H9 (cell line): ENCODE data around the gene RORC. TPM values are rescaled to one million over a fixed set of nuclear protein-coding genes. Genes with fewer than 3 reads are reported as not detected.

Experiments used
- DNase-seq: peaks from one replicate; pipeline ENCODE4 v3.0.0-alpha.2; 2017
- H2AFZ ChIP-seq: one replicate; pipeline ENCODE4 v1.6.1; 2013; ENCODE audit warnings: mild to moderate bottlenecking, low read length, control low read depth, moderate library complexity
- H2AK5ac ChIP-seq: 2 replicates; pipeline ENCODE4 v1.6.1; 2013; ENCODE audit warnings: low read length, control low read depth, mixed read lengths; ENCODE audit not compliant: insufficient read length
- H2BK120ac ChIP-seq: one replicate; pipeline ENCODE4 v1.6.1; 2013; ENCODE audit warnings: low read depth, mild to moderate bottlenecking, low read length, control low read depth, inconsistent platforms; ENCODE audit not compliant: poor library complexity, severe bottlenecking
- H2BK12ac ChIP-seq: 2 replicates; pipeline ENCODE4 v1.6.1; 2013; ENCODE audit warnings: low read length, control low read depth, mixed read lengths, low read depth; ENCODE audit not compliant: insufficient read length
- H2BK15ac ChIP-seq: 2 replicates; pipeline ENCODE4 v1.6.1; 2013; ENCODE audit warnings: low read depth, low read length, control low read depth
- H2BK20ac ChIP-seq: one replicate; pipeline ENCODE4 v1.6.1; 2013; ENCODE audit warnings: low read depth, mild to moderate bottlenecking, low read length, control low read depth, inconsistent platforms; ENCODE audit not compliant: poor library complexity, severe bottlenecking
- H2BK5ac ChIP-seq: 2 replicates; pipeline ENCODE4 v1.6.1; 2013; ENCODE audit warnings: low read length, control low read depth, mixed read lengths; ENCODE audit not compliant: insufficient read length
- H3K14ac ChIP-seq: 2 replicates; pipeline ENCODE4 v1.6.1; 2013; ENCODE audit warnings: low read length, control low read depth; ENCODE audit not compliant: insufficient read depth
- H3K18ac ChIP-seq: 2 replicates; pipeline ENCODE4 v1.6.1; 2013; ENCODE audit warnings: low read depth, mild to moderate bottlenecking, mixed read lengths, low read length, control low read depth; ENCODE audit not compliant: insufficient read length
- H3K23ac ChIP-seq: 2 replicates; pipeline ENCODE4 v1.6.1; 2013; ENCODE audit warnings: low read length, control low read depth, mixed read lengths, low read depth; ENCODE audit not compliant: insufficient read length
- H3K23me2 ChIP-seq: 2 replicates; pipeline ENCODE4 v1.6.1; 2013; ENCODE audit warnings: low read depth, mild to moderate bottlenecking, mixed read lengths, low read length, control low read depth; ENCODE audit not compliant: insufficient read length, poor library complexity, severe bottlenecking
- H3K27ac ChIP-seq: 2 replicates; pipeline ENCODE4 v1.5.1; 2013; ENCODE audit warnings: low read length, control low read depth, mixed read lengths, low read depth; ENCODE audit not compliant: insufficient read length
- H3K27me3 ChIP-seq: 2 replicates; pipeline ENCODE4 v1.6.1; 2013; ENCODE audit warnings: low read length, control low read depth, inconsistent platforms; ENCODE audit not compliant: insufficient read depth
- H3K4ac ChIP-seq: 2 replicates; pipeline ENCODE4 v1.6.1; 2013; ENCODE audit warnings: low read depth, mild to moderate bottlenecking, control low read depth, inconsistent platforms, low read length, moderate library complexity
- H3K4me1 ChIP-seq: 2 replicates; pipeline ENCODE4 v1.6.1; 2013; ENCODE audit warnings: low read length, control low read depth, inconsistent platforms; ENCODE audit not compliant: insufficient read depth
- H3K4me2 ChIP-seq: 2 replicates; pipeline ENCODE4 v1.6.1; 2013; ENCODE audit warnings: low read length, control low read depth, mixed read lengths; ENCODE audit not compliant: insufficient read length, insufficient read depth
- H3K56ac ChIP-seq: 2 replicates; pipeline ENCODE4 v1.6.1; 2013; ENCODE audit warnings: low read depth, mild to moderate bottlenecking, mixed read lengths, low read length, control low read depth; ENCODE audit not compliant: insufficient read length
- H3K79me1 ChIP-seq: 2 replicates; pipeline ENCODE4 v1.6.1; 2013; ENCODE audit warnings: low read depth, mild to moderate bottlenecking, moderate library complexity, low read length, control low read depth, inconsistent platforms; ENCODE audit not compliant: insufficient read depth, poor library complexity, severe bottlenecking
- H3K79me2 ChIP-seq: 2 replicates; pipeline ENCODE4 v1.6.1; 2013; ENCODE audit warnings: low read length, control low read depth, inconsistent platforms; ENCODE audit not compliant: insufficient read depth
- H3K9ac ChIP-seq: 2 replicates; pipeline ENCODE4 v1.6.1; 2013; ENCODE audit warnings: low read length, control low read depth, mixed read lengths; ENCODE audit not compliant: insufficient read length; ENCODE audit errors: extremely low read depth
- H3K9me3 ChIP-seq: one replicate; pipeline ENCODE4 v1.6.1; 2013; ENCODE audit warnings: low read depth, low read length, inconsistent platforms; ENCODE audit not compliant: control insufficient read depth
- H3T11ph ChIP-seq: one replicate; pipeline ENCODE4 v1.6.1; 2013; ENCODE audit warnings: mild to moderate bottlenecking, low read length, control low read depth, inconsistent platforms
- H4K20me1 ChIP-seq: one replicate; pipeline ENCODE4 v1.6.1; 2013; ENCODE audit not compliant: control insufficient read depth, insufficient read length, insufficient read depth
- H4K5ac ChIP-seq: 2 replicates; pipeline ENCODE4 v1.6.1; 2013; ENCODE audit warnings: low read depth, mild to moderate bottlenecking, mixed read lengths, low read length, control low read depth; ENCODE audit not compliant: insufficient read length
- H4K8ac ChIP-seq: replicated peaks from 2 replicates; pipeline ENCODE4 v1.6.1; 2013; ENCODE audit warnings: low read length, control low read depth, mixed read lengths, low read depth; ENCODE audit not compliant: insufficient read length
- H4K91ac ChIP-seq: 2 replicates; pipeline ENCODE4 v1.6.1; 2013; ENCODE audit warnings: low read depth, mild to moderate bottlenecking, moderate library complexity, mixed read lengths, low read length, control low read depth; ENCODE audit not compliant: insufficient read length
- H3K27ac Mint-ChIP-seq, 3 experiments: 2 replicates in 2 of 3; 3 replicates in 1 of 3; pipeline ENCODE4 v1.8.0; 2020 to 2021; ENCODE audit warnings: mixed read lengths in 3 of 3, mild to moderate bottlenecking in 1 of 3, moderate library complexity in 1 of 3
- H3K27me3 Mint-ChIP-seq: 2 replicates; pipeline ENCODE4 v1.8.0; 2021; ENCODE audit warnings: low read depth, mild to moderate bottlenecking, moderate library complexity, mixed read lengths
- H3K36me3 Mint-ChIP-seq, 3 experiments: 2 replicates in 2 of 3; 3 replicates in 1 of 3; pipeline ENCODE4 v1.8.0; 2020 to 2021; ENCODE audit warnings: low read depth in 3 of 3, mixed read lengths in 3 of 3; ENCODE audit not compliant: insufficient read depth in 1 of 3
- H3K4me1 Mint-ChIP-seq, 2 experiments: 2 replicates each; pipeline ENCODE4 v1.8.0; 2020; ENCODE audit warnings: mixed read lengths in 2 of 2
- H3K4me3 Mint-ChIP-seq, 2 experiments: 2 replicates in 1 of 2; 3 replicates in 1 of 2; pipeline ENCODE4 v1.8.0; 2020 to 2021; ENCODE audit warnings: mild to moderate bottlenecking in 2 of 2, mixed read lengths in 2 of 2, moderate library complexity in 1 of 2
- H3K9me3 Mint-ChIP-seq, 2 experiments: 2 replicates in 1 of 2; 3 replicates in 1 of 2; pipeline ENCODE4 v1.8.0; 2020; ENCODE audit warnings: mild to moderate bottlenecking in 2 of 2, mixed read lengths in 2 of 2, moderate library complexity in 1 of 2
- WGBS: extraction: QIAGEN DNeasy Blood & Tissue Kit; methylation state at CpG from one replicate; pipeline ENCODE4 v1.1.7; 2013; ENCODE audit warnings: missing lambda C conversion rate, low lambda C conversion rate, mixed read lengths; ENCODE audit not compliant: insufficient read length; ENCODE audit errors: extremely low coverage; 5-methylcytosine and 5-hydroxymethylcytosine counted together
- total RNA-seq: library from RNA; stranded (reverse); gene quantifications from 2 replicates; pipeline ENCODE4 v1.2.1, GENCODE V29; 2021
- TF ChIP-seq, protein P1 (sequence below): fragments of 200-600 bp; sonication (generic); conservative IDR thresholded peaks from 3 replicates; pipeline ENCODE4 v1.8.0; 2021; ENCODE audit warnings: antibody characterized with exemption, mild to moderate bottlenecking

Gene RORC
- total RNA-seq, 1 experiment from 2014 or later = 0.52 TPM

DNA sequence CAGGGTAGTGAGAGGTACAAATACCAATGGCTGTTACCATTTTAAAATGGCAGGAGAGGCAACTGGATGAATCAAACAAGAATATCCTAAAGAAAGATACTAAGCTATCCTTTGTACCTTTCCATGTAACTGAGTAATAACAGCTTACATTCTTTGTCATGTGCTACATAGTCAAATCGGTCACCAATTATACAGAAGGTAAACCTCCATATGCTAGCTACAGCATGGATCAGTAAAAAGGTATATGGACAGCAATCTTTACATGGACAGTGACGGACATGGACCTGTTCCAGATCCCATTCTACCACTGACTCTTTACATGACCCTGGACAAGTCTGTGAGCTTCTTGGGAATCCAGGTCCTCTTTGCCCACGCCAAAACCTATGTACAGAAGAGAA, 54.9 kb downstream of the RORC start:
- H4K20me1 ChIP-seq = no peaks in the 10 kb centered on the region
- H4K91ac ChIP-seq = no peak overlapping the region

More for the DNA sequence above, 54.9 kb downstream of the RORC start:
- H3K4me1 Mint-ChIP-seq = no peaks in the 10 kb centered on the region
- H2AFZ ChIP-seq = no peak overlapping the region
- H3K9me3 Mint-ChIP-seq = no peaks in the 10 kb centered on the region
- no peak overlapping the region for H3T11ph ChIP-seq
- no peaks in the 10 kb centered on the region for H3K9me3 ChIP-seq
- H3K56ac ChIP-seq = no peak overlapping the region
- H2BK120ac ChIP-seq = no peak overlapping the region
- no peak overlapping the region for H3K27ac Mint-ChIP-seq
- DNase-seq = no peak
- H4K5ac ChIP-seq = no peak overlapping the region
- H2BK20ac ChIP-seq = no peak overlapping the region
- peaks cover 10 to 57% (median 36%) of the 10 kb centered on the region in 3 experiments; a peak in 6 of 7 replicates for H3K36me3 Mint-ChIP-seq
- no peak overlapping the region for H4K8ac ChIP-seq
- no peak overlapping the region for H3K9ac ChIP-seq
- no peaks in the 10 kb centered on the region for H3K79me2 ChIP-seq
- H3K4me2 ChIP-seq = no peak overlapping the region
- H3K4me3 Mint-ChIP-seq = peak overlapping the region in 1 of 2 experiments; percentile 11; a peak in 1 of 5 replicates
- no peak overlapping the region for H3K18ac ChIP-seq
- H2BK12ac ChIP-seq = no peak overlapping the region
- no peak overlapping the region for H3K23ac ChIP-seq
- H3K79me1 ChIP-seq = no peaks in the 10 kb centered on the region
- no peaks in the 10 kb centered on the region for H3K4me1 ChIP-seq
- TF ChIP-seq, protein P1, sequence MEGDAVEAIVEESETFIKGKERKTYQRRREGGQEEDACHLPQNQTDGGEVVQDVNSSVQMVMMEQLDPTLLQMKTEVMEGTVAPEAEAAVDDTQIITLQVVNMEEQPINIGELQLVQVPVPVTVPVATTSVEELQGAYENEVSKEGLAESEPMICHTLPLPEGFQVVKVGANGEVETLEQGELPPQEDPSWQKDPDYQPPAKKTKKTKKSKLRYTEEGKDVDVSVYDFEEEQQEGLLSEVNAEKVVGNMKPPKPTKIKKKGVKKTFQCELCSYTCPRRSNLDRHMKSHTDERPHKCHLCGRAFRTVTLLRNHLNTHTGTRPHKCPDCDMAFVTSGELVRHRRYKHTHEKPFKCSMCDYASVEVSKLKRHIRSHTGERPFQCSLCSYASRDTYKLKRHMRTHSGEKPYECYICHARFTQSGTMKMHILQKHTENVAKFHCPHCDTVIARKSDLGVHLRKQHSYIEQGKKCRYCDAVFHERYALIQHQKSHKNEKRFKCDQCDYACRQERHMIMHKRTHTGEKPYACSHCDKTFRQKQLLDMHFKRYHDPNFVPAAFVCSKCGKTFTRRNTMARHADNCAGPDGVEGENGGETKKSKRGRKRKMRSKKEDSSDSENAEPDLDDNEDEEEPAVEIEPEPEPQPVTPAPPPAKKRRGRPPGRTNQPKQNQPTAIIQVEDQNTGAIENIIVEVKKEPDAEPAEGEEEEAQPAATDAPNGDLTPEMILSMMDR = no peak
- H3K14ac ChIP-seq = no peak overlapping the region
- no peaks in the 10 kb centered on the region for H3K27me3 Mint-ChIP-seq
- H3K4ac ChIP-seq = no peak overlapping the region
- no peak overlapping the region for H3K27ac ChIP-seq
- H2BK15ac ChIP-seq = no peak overlapping the region
- WGBS = no CpG with 5 or more reads among the region's 3 CpGs
- no peak overlapping the region for H2BK5ac ChIP-seq
- H3K27me3 ChIP-seq = no peaks in the 10 kb centered on the region
- no peaks in the 10 kb centered on the region for H3K23me2 ChIP-seq
- H2AK5ac ChIP-seq = no peak overlapping the region
